22Rv1 (cell line): ENCODE results near the gene ODAD2.

Source experiments
- CTCF ChIP-seq: fragments of 450-650 bp; IDR thresholded peaks from 2 replicates; pipeline ENCODE4 v1.5.1; 2017; ENCODE audit warnings: mild to moderate bottlenecking
- ZFX ChIP-seq: fragments of 450-650 bp; IDR thresholded peaks from 2 replicates; pipeline ENCODE4 v1.6.1; 2017; ENCODE audit warnings: antibody characterized with exemption, borderline replicate concordance

GRCh38 chr10:27878281-27878680, 120.6 kb downstream of the ODAD2 start:
- no peak for TF ChIP-seq CTCF
- no peak for TF ChIP-seq ZFX
